ENCODE measurements around the gene RFESD. TPM values are rescaled to one million over a fixed set of nuclear protein-coding genes. Genes with fewer than 3 reads are reported as not detected.
"Not testable (repeated sequence)": the region's sequence is repeated elsewhere in the genome, so short reads cannot be mapped to it uniquely, and the experiment has no call there.

Gene RFESD
- total and polyA plus RNA-seq, 8 donors = 1.1 to 2.8 (median 1.7) TPM

DNA sequence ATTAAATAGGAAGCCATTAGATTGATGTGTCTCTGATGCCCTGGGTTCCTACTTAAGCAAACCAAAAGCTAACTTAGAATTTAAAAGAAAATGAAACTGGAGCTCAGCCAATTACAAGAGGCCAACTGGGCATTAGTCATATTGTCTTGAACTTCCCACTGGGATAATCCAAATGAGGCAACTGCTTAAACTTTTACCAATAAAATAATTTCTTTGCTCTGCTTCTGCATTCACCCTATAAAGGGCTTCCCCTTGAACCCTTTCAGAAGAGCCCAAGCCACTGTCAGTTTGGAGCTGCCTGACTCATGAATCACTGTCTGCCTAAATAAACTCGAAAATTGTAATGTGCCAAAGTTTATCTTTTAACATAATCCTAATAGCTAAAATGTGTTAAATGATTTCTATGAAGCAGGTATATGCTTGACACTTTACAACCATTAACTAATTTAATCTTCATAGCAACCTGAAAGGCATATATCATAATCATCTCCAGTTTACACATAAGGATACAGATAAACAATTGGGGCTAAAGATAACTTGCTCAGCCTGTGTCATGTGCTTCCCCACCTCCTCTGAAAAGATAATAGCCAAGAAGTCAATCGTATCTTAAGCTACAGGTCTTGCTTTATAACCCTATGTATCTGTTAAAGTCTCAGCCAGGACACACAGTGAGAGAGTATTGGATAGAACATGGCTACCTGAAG, 15.2 kb upstream of the RFESD start:
- 46 to 49% methylated on average over 2 of the region's 2 CpGs for WGBS, 2 donors
- FAIRE-seq = no peak
- Histone ChIP-seq H3K9me3 (no peaks in the 10 kb centered on the region), H3K27me3 (no peaks in the 10 kb centered on the region), H3K27ac (no peak overlapping the region), H3K36me3 (no peaks in the 10 kb centered on the region), H3K4me1 (peaks cover 0 to 16% (median 0%) of the 10 kb centered on the region in 3 donors), H3K4me3 (no peak overlapping the region)
- TF ChIP-seq CTCF (IDR thresholded peaks at IDR 0.05) = no peak
- ATAC-seq = peak; percentile 21 to 56 (median 47)
- intact Hi-C loops (cut with DNase I) = no loop called here
- no peak for DNase-seq

GRCh38 chr5:95631991-95632675, 14.4 kb upstream of the RFESD start:
- Histone ChIP-seq H3K9me3 (no peaks in the 10 kb centered on the region), H3K4me3 (no peak overlapping the region), H3K27ac (peak overlapping the region in 1 of 4 donors; percentile 23), H3K4me1 (peaks cover 0 to 16% (median 0%) of the 10 kb centered on the region in 3 donors), H3K27me3 (no peaks in the 10 kb centered on the region), H3K36me3 (no peaks in the 10 kb centered on the region)
- peak; percentile 61 to 88 (median 80) for ATAC-seq
- FAIRE-seq = no peak
- DNase-seq = peak in 2 of 6 donors; percentile 43 to 74
- TF ChIP-seq CTCF (IDR thresholded peaks at IDR 0.05) = no peak
- intact Hi-C loops (cut with DNase I) = no loop called here
- WGBS, 2 donors = 78 to 85% methylated on average over 4 of the region's 4 CpGs

- ATAC-seq; H3K9me3 ChIP-seq; intact Hi-C loops (cut with DNase I); DNase-seq; FAIRE-seq; H3K4me3 ChIP-seq; H3K36me3 ChIP-seq; H3K27ac ChIP-seq; H3K27me3 ChIP-seq: not testable (repeated sequence)
- peaks cover 0 to 16% (median 0%) of the 10 kb centered on the region in 3 donors for H3K4me1 ChIP-seq
- 95 to 97% methylated on average over 2 of the region's 2 CpGs for WGBS, 2 donors
These were observed 13.6 kb upstream of the RFESD start for GRCh38 chr5:95632942-95633341.

DNA sequence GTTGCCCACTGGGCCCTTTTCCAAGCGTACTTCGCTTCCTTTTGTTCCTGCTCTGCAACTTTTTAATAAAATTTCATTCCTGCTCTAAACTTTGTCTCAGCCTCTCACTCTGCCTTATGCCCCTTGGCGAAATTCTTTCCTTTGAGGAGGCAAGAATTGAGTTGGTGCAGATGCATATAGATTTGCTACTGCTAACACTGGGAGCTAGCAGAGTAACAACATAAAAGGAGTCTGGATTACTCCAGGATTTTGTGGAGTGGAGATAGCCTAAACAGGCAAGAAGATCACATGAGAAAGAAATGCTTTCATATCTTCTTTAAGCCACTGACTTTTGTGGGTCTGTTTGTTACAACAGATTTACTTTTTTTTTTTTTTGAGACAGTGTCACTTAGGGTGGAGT, 12.9 kb upstream of the RFESD start:
- Histone ChIP-seq H3K4me3 (no peak overlapping the region), H3K36me3 (no peaks in the 10 kb centered on the region), H3K4me1 (peaks cover 0 to 16% (median 0%) of the 10 kb centered on the region in 3 donors), H3K27me3 (no peaks in the 10 kb centered on the region), H3K27ac (no peak overlapping the region), H3K9me3 (no peaks in the 10 kb centered on the region)
- DNase-seq (no peak), FAIRE-seq (no peak), ATAC-seq (no peak)
- TF ChIP-seq CTCF (IDR thresholded peaks at IDR 0.05) = no peak
- intact Hi-C loops (cut with DNase I) = no loop called here
- WGBS, 2 donors = 93 to 98% methylated on average over 3 of the region's 3 CpGs

- peaks cover 0 to 16% (median 0%) of the 10 kb centered on the region in 3 donors for H3K4me1 ChIP-seq
- H3K36me3 ChIP-seq = no peaks in the 10 kb centered on the region
- no peak for TF ChIP-seq CTCF (IDR thresholded peaks at IDR 0.05)
- H3K27ac ChIP-seq = no peak overlapping the region
- intact Hi-C loops (cut with DNase I) = no loop called here
- no peak overlapping the region for H3K4me3 ChIP-seq
- DNase-seq (no peak), ATAC-seq (no peak), FAIRE-seq (no peak)
- 94 to 96% methylated on average over 3 of the region's 3 CpGs for WGBS, 2 donors
- H3K27me3 ChIP-seq = no peaks in the 10 kb centered on the region
- H3K9me3 ChIP-seq = no peaks in the 10 kb centered on the region
These were observed 12.5 kb upstream of the RFESD start for GRCh38 chr5:95634081-95634480.
